ENCODE results near the gene ADAMTS15.

ADAMTS15 gene

GRCh38 chr11:130480711-130481140, 32.3 kb downstream of the ADAMTS15 start:
- DNase-seq (ENCODE audit: low read depth) = no peak

- DNase-seq (ENCODE audit: low read depth) = no peak
Measured at GRCh38 chr11:130483124-130483523, 34.7 kb downstream of the ADAMTS15 start.

- DNase-seq (ENCODE audit: low read depth) = no peak
Measured at GRCh38 chr11:130485983-130486382, 37.5 kb downstream of the ADAMTS15 start.

- no peak for DNase-seq (ENCODE audit: low read depth)
Measured at GRCh38 chr11:130486391-130486836, 38.0 kb downstream of the ADAMTS15 start.

- DNase-seq (ENCODE audit: low read depth) = no peak
Measured at GRCh38 chr11:130486987-130487923, 38.8 kb downstream of the ADAMTS15 start.

- no peak for DNase-seq (ENCODE audit: low read depth)
Measured at GRCh38 chr11:130487924-130488815, 39.7 kb downstream of the ADAMTS15 start.

GRCh38 chr11:130488848-130489584, 40.6 kb downstream of the ADAMTS15 start:
- no peak for DNase-seq (ENCODE audit: low read depth)

GRCh38 chr11:130489716-130490115, 41.3 kb downstream of the ADAMTS15 start:
- DNase-seq (ENCODE audit: low read depth) = no peak

- DNase-seq (ENCODE audit: low read depth) = no peak
Measured at GRCh38 chr11:130490682-130491449, 42.4 kb downstream of the ADAMTS15 start.

- DNase-seq (ENCODE audit: low read depth) = no peak
Measured at GRCh38 chr11:130498181-130498580, 49.7 kb downstream of the ADAMTS15 start.

GRCh38 chr11:130499828-130500227, 51.4 kb downstream of the ADAMTS15 start:
- no peak for DNase-seq (ENCODE audit: low read depth)

- DNase-seq (ENCODE audit: low read depth) = no peak
Measured at GRCh38 chr11:130504317-130504716, 55.9 kb downstream of the ADAMTS15 start.

- DNase-seq (ENCODE audit: low read depth) = no peak
Measured at GRCh38 chr11:130508913-130509312, 60.5 kb downstream of the ADAMTS15 start.

- no peak for DNase-seq (ENCODE audit: low read depth)
Measured at GRCh38 chr11:130509942-130510341, 61.5 kb downstream of the ADAMTS15 start.

- no peak for DNase-seq (ENCODE audit: low read depth)
Measured at GRCh38 chr11:130510407-130511006, 62.1 kb downstream of the ADAMTS15 start.

- no peak for DNase-seq (ENCODE audit: low read depth)
Measured at GRCh38 chr11:130511765-130512164, 63.3 kb downstream of the ADAMTS15 start.

GRCh38 chr11:130512662-130513061, 64.2 kb downstream of the ADAMTS15 start:
- DNase-seq (ENCODE audit: low read depth) = no peak

GRCh38 chr11:130513132-130513531, 64.7 kb downstream of the ADAMTS15 start:
- DNase-seq (ENCODE audit: low read depth) = no peak

GRCh38 chr11:130514316-130514715, 65.9 kb downstream of the ADAMTS15 start:
- no peak for DNase-seq (ENCODE audit: low read depth)

- no peak for DNase-seq (ENCODE audit: low read depth)
Measured at GRCh38 chr11:130514851-130515250, 66.4 kb downstream of the ADAMTS15 start.
